Suprapubic skin (tissue), 4 donors: ENCODE measurements around the gene NPAS3. TPM values are rescaled to one million over a fixed set of nuclear protein-coding genes. Genes with fewer than 3 reads are reported as not detected.

Source experiments
- DNase-seq, 2 donors: peaks; one replicate each; pipeline ENCODE4 v3.0.0-alpha.2; 2019; ENCODE audit warnings: low spot score in 2 of 2
- H3K27ac ChIP-seq: fragments of 200-600 bp; sonication (generic); one replicate; pipeline ENCODE4 v1.5.1; 2019
- H3K27me3 ChIP-seq: fragments of 200-600 bp; sonication (generic); one replicate; pipeline ENCODE4 v1.5.1; 2019
- H3K36me3 ChIP-seq: fragments of 200-600 bp; sonication (generic); one replicate; pipeline ENCODE4 v1.5.1; 2019
- H3K4me1 ChIP-seq: fragments of 200-600 bp; sonication (generic); one replicate; pipeline ENCODE4 v1.5.1; 2019
- H3K4me3 ChIP-seq: fragments of 200-600 bp; sonication (generic); one replicate; pipeline ENCODE4 v1.5.1; 2019; ENCODE audit warnings: mild to moderate bottlenecking
- H3K9me3 ChIP-seq: fragments of 200-600 bp; sonication (generic); one replicate; pipeline ENCODE4 v1.5.1; 2019
- EP300 ChIP-seq: sonication (generic); formaldehyde crosslinking; IDR thresholded peaks from one replicate; pipeline ENCODE4 v1.6.1; 2017; ENCODE audit warnings: antibody characterized with exemption
- POLR2A ChIP-seq, 2 donors: fragments of 450-650 bp; IDR thresholded peaks; one replicate each; pipeline ENCODE4 v1.6.1; 2017; ENCODE audit warnings: antibody characterized with exemption in 2 of 2, mild to moderate bottlenecking in 2 of 2, moderate library complexity in 2 of 2
- POLR2AphosphoS5 ChIP-seq, 3 donors: sonication (generic); formaldehyde crosslinking; IDR thresholded peaks; one replicate each; pipeline ENCODE4 v1.6.1; 2017; ENCODE audit warnings: antibody characterized with exemption in 3 of 3
- WGBS: methylation state at CpG from one replicate; pipeline ENCODE4 v1.1.5; 2018; 5-methylcytosine and 5-hydroxymethylcytosine counted together
- total RNA-seq, 4 donors: library from RNA; depleted of rRNA; stranded (reverse); fragments of >200 nt; gene quantifications; one replicate each; pipeline ENCODE4 v1.1.0, GENCODE V29; 2016
- TF ChIP-seq, protein P1 (sequence below), 2 donors: fragments of 200-600 bp in 1 of 2; fragments of 450-650 bp in 1 of 2; sonication (generic) in 1 of 2; IDR thresholded peaks; one replicate each; pipeline ENCODE4 v1.5.1; 2016 to 2019; ENCODE audit warnings: antibody characterized with exemption in 2 of 2, mild to moderate bottlenecking in 1 of 2, moderate library complexity in 1 of 2

NPAS3 gene
- total RNA-seq, 4 donors from 2014 or later, result 0.17 to 0.45 (median 0.29) TPM; not detected in 1

DNA sequence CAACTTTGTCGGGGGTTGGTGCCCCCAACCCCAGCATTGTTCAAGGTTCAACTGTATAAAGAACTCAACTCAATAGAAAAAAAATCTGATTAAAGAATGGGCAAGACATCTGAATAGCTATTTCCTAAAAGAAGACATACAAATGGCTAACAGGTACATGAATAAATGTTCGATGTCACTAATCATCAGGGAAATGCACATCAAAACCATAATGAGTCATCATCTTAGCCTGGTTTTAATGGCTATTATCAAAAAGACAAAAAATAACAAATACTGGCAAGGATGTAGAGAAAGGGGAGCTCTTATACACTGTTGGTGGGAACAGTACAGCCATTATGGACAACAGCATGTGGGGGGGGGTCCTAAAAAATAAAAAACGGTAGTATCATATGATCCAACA is 28.7 kb downstream of the NPAS3 start:
- Histone ChIP-seq H3K4me3 (no peak overlapping the region), H3K27ac (no peak overlapping the region), H3K36me3 (no peaks in the 10 kb centered on the region), H3K4me1 (no peaks in the 10 kb centered on the region), H3K9me3 (no peaks in the 10 kb centered on the region), H3K27me3 (no peaks in the 10 kb centered on the region)
- DNase-seq, result no peak
- 82% methylated on average over 3 of the region's 3 CpGs for WGBS
- TF ChIP-seq POLR2A (IDR thresholded peaks at IDR 0.05) (no peak), EP300 (no peak), POLR2AphosphoS5 (IDR thresholded peaks at IDR 0.05) (no peak)
- TF ChIP-seq, protein P1, sequence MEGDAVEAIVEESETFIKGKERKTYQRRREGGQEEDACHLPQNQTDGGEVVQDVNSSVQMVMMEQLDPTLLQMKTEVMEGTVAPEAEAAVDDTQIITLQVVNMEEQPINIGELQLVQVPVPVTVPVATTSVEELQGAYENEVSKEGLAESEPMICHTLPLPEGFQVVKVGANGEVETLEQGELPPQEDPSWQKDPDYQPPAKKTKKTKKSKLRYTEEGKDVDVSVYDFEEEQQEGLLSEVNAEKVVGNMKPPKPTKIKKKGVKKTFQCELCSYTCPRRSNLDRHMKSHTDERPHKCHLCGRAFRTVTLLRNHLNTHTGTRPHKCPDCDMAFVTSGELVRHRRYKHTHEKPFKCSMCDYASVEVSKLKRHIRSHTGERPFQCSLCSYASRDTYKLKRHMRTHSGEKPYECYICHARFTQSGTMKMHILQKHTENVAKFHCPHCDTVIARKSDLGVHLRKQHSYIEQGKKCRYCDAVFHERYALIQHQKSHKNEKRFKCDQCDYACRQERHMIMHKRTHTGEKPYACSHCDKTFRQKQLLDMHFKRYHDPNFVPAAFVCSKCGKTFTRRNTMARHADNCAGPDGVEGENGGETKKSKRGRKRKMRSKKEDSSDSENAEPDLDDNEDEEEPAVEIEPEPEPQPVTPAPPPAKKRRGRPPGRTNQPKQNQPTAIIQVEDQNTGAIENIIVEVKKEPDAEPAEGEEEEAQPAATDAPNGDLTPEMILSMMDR (IDR thresholded peaks at IDR 0.05), result no peak

DNA sequence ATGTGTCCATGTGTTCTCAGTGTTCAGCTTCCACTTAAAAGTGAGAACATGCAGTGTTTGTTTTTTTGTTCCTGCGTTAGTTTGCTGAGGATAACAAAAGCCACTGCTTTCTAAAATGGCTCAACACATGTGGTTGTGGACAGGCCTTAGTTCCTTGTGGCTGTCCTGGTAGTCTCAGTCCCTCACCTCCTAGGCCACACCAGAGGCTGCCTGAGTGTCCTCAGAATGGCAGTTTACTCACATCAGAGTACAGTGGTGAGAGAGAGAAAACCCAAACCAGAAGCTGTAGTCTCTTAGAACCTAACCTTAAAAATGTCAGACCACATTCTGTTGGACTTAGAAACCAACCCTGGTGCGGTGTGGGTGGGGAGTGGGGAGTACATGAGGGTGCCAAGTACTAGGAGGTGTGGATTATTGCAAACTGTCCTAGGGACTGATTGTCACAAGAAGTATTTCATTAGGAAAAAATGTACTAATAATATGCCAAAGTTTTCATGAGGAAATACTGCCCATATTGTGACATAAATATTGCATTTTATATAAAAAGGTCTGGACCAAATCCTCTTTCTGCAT is 30.4 kb downstream of the NPAS3 start:
- TF ChIP-seq EP300, result no peak
- TF ChIP-seq POLR2AphosphoS5 (IDR thresholded peaks at IDR 0.05), result no peak
- TF ChIP-seq, protein P1 (IDR thresholded peaks at IDR 0.05), result no peak
- no peak for TF ChIP-seq POLR2A (IDR thresholded peaks at IDR 0.05)
- WGBS, result 94% methylated on average over 2 of the region's 2 CpGs
- Histone ChIP-seq H3K27me3 (no peaks in the 10 kb centered on the region), H3K27ac (no peak overlapping the region), H3K36me3 (no peaks in the 10 kb centered on the region), H3K4me3 (no peak overlapping the region), H3K4me1 (no peaks in the 10 kb centered on the region), H3K9me3 (no peaks in the 10 kb centered on the region)
- no peak for DNase-seq

DNA sequence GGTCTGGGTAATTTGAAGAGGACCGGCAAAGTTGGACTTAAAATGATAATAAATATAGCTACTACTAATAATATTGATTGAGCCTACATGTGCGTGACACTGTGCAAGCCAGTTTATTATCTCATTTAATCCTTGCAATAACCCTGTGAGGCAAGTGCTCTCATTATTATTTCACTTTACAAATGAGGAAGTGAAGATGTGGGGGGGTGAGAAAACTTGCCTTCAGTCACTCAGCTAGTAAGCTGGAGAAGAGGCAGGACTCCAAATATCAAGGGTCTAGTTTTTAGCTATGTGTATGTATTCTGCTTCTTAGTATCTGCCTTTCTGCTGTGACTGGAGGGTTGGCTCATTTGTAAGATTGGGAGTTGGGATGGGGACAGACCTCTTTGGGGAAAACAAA is 39.2 kb downstream of the NPAS3 start:
- no peaks in the 10 kb centered on the region for H3K4me1 ChIP-seq
- H3K9me3 ChIP-seq, result no peaks in the 10 kb centered on the region
- no peaks in the 10 kb centered on the region for H3K36me3 ChIP-seq
- no peak overlapping the region for H3K4me3 ChIP-seq
- no peaks in the 10 kb centered on the region for H3K27me3 ChIP-seq
- no peak for DNase-seq
- WGBS, result 68% methylated on average over 2 of the region's 2 CpGs
- TF ChIP-seq EP300 (no peak), POLR2AphosphoS5 (IDR thresholded peaks at IDR 0.05) (no peak), POLR2A (IDR thresholded peaks at IDR 0.05) (no peak)
- TF ChIP-seq, protein P1 (IDR thresholded peaks at IDR 0.05), result no peak
- H3K27ac ChIP-seq, result no peak overlapping the region

DNA sequence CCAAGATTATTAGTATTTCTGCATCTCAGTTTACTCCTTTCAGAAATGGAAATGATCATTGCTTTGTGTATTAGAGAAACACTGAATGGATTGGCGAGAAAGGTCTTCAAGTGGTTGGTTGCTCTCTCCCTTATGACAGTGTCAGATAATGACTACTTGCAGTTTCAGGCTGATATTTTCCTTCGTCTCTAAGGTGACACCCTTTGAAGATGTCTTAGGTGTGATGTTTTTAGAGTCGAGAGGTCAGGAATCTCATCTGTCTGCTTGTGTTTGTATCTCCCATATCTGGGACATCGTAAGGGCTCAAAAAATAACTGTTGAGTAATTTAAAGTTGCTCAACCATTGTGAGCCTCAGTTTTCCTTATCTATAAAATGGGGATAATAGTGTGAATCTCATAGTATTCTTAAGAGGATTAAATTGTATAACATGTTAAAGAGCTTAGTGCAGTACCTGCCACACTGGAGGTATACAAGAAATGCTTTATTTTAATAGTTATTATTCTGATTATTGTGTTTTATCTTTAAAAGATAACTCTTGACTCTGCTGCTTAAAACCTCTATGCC is 40.1 kb downstream of the NPAS3 start:
- no peak for DNase-seq
- Histone ChIP-seq H3K9me3 (no peaks in the 10 kb centered on the region), H3K27ac (no peak overlapping the region), H3K4me1 (no peaks in the 10 kb centered on the region), H3K4me3 (no peak overlapping the region), H3K36me3 (no peaks in the 10 kb centered on the region), H3K27me3 (no peaks in the 10 kb centered on the region)
- TF ChIP-seq EP300, result no peak
- 96% methylated on average over 4 of the region's 4 CpGs for WGBS

DNA sequence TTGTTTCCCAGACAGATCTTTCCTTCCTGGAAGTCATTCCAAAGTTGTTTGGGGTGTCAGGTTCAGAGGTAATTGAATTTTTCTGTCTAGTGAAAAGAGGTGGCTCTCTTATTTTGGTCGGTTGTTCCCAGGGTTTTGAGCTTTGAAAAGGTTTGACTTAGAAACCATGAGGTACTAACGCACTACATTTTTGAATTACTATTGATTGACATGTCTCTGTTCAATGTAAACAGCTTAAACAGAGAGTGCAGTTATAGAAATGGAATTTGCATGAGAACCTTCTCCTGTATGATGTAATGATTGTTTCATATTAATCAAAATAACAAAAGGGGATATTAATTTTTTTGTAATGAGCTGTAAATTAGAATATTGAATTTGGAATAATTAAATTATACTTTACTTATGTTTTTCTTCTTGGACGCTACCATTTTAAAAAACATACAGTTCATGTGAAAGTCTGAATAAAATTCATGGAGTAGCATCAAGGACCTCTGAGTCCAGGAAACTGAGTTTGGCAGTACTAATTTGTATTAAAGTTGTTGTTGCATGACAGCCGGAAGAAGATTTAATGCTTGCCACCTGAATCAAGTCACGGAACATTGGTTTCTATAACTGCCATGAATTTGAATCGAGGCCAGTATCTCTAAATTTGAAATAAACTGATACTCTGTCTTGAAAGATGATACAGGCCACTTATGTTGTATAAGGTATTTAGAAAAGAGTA is 41.7 kb downstream of the NPAS3 start:
- Histone ChIP-seq H3K9me3 (no peaks in the 10 kb centered on the region), H3K4me3 (no peak overlapping the region), H3K36me3 (no peaks in the 10 kb centered on the region), H3K27me3 (no peaks in the 10 kb centered on the region), H3K4me1 (no peaks in the 10 kb centered on the region), H3K27ac (no peak overlapping the region)
- WGBS, result 84% methylated on average over 6 of the region's 6 CpGs
- no peak for TF ChIP-seq POLR2AphosphoS5 (IDR thresholded peaks at IDR 0.05)
- no peak for TF ChIP-seq EP300
- TF ChIP-seq, protein P1 (IDR thresholded peaks at IDR 0.05), result no peak
- no peak for DNase-seq
